NK-92 (cell line): ENCODE measurements around the gene PDYN.

Source experiments
- DNase-seq: peaks from one replicate; lab custom pipeline; 2025; ENCODE audit not compliant: unreplicated experiment; lab: John Stamatoyannopoulos, UW

The PDYN gene

GRCh38 chr20:1995531-1996310 lies 1.9 kb upstream of the PDYN start:
- no peak for DNase-seq

DNA sequence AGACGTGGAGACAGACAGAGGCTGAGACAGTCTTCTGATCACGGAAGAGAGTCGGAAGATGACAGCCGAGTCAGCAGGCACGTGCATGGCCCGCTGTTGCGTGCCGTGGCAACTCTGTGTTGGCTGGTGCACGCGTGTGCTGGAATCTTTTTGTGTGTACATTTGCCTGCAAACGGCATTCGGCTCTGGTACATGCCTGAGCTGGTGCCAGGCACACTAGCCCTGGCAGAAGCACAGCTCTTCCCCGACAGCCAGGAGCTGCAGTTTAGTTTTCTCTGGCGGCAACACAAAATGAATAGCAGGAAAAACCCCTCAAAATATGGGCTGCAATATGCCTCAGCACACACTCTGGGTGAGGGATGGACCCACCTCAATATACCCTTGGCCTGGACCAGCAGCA lies 769 bp upstream of the PDYN start:
- no peak for DNase-seq

DNA sequence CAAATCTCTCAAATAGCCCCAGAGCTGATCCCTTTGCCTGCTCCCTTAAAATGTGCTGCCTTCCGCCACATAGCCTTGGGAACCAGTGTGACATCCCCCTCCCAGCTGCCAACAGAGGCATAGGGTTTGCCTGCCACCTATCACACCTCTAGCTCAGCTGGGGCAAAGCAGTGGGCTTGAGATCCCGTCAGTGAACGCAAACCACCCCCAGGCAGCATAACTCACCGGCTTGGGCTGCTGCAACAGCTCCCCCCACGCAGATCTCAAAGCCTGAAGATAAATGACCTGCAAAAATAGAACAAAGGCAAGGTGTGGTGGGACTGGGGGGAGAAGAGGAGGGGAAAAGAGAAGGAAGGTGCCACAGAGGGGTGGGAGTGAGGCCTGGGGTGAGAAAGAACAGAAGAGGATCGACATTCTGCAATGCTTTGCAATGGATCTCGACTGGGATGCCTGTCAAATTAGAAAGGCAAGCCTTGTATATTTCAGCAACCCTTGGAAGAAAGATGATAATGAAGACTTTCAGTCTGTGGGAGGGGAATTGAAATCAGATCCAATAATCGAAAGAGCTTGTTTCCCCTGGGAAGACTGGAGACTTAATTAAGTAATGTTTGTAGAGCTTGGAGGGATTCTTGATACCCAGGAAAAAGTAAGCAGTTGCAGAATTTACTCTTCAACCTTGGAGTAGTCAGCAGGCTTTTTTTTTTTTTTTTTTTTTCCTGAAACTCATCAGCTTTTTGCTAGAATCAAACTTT lies 1.3 kb downstream of the PDYN start:
- DNase-seq: no peak

DNA sequence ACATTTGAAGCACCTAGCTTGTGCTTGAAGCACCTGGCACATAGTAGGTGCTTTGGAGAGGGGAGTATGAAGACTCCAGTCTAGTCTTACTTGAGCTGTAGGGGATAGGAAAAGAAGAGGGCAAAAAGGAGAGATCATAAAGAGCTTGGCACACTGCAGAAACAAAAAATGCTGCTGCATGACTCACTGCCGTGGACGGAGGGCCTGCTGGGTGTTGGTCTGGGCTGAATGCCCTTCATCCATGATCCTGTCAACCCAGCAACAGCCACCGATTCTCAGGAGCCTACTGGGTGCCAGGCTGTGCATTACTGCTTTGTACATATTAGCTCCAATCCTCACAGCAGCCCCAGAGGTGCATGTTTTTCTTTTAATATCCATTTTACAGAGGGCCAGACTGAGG lies 6.0 kb downstream of the PDYN start:
- no peak for DNase-seq

DNA sequence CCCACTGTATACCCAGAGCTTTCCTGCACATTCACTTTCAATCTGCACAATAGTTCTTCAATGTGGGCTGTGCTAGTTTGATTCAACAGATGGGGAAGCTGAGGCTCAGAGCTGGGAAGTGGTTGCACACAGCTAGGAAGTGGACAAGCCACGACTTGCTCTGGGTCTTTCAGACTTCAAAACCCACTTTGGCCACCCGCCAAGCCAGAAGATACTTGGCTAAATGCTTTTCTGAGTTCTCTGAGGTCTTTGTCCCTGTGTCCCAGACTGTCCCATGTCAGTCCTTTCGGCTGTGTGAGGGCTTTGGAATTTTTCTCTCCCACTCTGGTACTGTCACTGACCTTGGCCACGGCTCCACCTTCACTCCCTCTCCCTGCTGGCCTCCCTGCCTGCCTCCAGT lies 10.6 kb downstream of the PDYN start:
- DNase-seq: no peak

DNA sequence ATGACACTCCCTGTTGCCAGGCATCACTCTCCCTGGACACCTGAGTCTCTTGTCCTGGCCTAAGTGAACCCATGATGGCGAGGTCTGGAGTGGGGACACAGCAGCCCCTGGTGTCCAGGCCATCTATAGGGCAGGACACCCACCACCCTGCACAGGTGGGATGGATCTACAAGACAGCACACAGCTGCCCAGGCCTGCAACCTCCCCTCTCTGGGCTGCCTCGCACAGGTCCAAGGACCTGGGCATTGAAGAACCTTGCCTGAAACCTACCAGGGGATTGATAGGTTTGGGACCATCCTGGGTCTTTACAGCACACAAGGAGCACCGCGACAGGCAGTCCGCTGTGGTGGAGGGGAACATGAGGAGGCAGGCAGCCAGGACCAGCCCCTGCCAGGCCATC lies 11.2 kb downstream of the PDYN start:
- no peak for DNase-seq

- no peak for DNase-seq
Observed at GRCh38 chr20:1979106-1979778, 14.6 kb downstream of the PDYN start.

DNA sequence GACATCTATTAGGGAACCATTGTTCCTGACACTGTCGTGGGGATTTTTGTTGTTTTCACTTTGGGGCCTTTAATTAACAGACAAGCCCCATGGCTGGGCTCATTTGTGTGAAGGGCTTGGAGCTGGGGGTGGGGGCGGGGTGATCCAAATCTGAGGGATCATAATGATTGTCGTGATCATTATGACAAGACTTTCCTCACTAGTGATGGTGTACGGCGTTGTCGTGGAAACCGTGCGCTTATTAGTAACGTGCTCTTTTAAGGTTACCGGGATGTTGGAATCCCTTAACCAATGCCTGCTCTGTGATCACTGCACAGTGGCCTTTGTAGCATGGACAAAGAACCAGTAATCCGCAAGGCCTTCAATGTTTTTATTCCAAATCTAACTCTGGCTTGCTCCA lies 18.6 kb downstream of the PDYN start:
- DNase-seq: no peak

DNA sequence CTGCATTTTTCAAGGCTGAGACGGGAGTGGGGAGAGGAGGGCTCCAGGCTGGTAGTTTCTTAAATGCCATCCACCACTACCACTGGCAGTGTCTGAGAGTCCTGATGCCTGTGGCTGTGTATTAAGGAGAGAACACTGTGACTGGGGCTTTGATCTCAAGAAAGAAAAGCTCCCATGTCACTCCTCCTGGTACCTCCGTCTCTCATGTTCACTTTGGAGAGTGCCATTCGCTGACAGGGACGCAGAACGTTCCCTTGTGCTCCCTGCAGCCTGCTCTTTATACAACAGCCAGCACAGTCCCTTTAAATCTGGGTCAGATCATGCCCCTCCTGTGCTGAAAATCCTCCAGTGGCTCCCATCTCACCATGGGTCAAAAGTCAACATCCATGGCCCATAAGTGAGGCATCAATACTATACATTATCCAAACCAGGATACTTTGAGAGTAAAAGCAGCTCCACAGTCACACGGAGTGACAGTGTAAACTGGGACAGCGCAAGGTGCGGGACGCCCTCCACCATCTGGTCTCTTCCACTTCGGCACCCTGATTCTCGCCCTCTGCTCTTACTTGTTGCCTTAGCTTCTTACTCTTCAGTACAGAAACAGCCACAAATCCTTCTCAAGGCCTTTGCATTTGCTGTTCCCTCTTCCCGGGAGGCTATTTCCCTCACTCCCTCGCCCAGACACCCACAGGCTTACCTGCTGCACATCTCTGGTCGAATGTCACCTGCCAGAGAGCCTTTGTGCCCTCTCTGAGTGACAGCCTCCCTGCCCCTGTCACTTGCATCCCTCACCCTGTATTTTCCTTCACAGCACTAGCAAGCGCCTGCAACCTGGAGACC lies 20.0 kb downstream of the PDYN start:
- no peak for DNase-seq

GRCh38 chr20:1971893-1972586 lies 21.8 kb downstream of the PDYN start:
- DNase-seq: no peak

- DNase-seq: no peak
Observed at GRCh38 chr20:1968964-1969363, 24.9 kb downstream of the PDYN start.

DNA sequence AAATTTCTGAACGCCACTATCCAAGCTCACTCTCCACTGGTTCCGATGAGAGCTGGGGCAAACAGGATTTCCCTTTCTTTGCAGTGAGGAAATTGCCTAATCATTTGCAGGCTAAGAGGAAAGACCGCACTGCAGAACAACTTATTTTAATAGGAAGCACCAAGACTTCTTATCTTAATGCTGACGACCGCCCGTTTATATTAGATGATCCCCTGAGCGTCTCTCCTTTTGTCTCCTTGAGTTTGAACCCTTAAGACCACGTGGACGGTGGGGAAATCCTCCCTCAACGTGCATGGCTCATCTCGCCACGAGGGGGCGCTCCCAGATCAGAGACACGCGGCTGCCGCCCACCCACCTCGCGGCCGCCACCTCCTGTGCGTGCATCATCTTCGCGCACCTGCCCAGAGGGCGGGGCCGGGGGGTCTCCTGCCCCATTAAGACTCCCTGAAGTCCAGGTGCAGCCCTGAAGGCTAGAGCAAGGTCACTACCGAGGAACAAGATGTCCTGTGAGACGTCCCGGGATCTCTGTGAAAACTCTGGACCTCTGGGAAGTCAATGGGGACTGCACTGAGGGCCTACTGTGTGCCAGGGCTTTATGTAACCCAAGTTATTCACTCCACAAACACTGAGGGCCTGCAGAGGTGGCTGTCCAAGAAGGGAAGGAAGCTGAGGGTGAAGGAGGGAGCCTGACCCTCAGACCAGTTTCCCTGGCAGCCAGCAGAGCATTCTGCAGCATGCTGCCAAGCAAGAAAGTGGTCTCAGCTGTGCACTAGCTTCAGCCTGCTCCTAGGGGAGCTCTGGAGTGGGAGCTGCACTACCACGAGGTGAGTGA lies 28.1 kb downstream of the PDYN start:
- no peak for DNase-seq

GRCh38 chr20:1964659-1965405 lies 29.0 kb downstream of the PDYN start:
- no peak for DNase-seq

- DNase-seq: no peak
Observed at GRCh38 chr20:1964061-1964460, 29.8 kb downstream of the PDYN start.

- DNase-seq: no peak
Observed at GRCh38 chr20:1961374-1961773, 32.5 kb downstream of the PDYN start.

GRCh38 chr20:1959156-1959555 lies 34.7 kb downstream of the PDYN start:
- no peak for DNase-seq

- DNase-seq: no peak
Observed at GRCh38 chr20:1958426-1958825, 35.4 kb downstream of the PDYN start.

GRCh38 chr20:1955217-1955616 lies 38.6 kb downstream of the PDYN start:
- no peak for DNase-seq

DNA sequence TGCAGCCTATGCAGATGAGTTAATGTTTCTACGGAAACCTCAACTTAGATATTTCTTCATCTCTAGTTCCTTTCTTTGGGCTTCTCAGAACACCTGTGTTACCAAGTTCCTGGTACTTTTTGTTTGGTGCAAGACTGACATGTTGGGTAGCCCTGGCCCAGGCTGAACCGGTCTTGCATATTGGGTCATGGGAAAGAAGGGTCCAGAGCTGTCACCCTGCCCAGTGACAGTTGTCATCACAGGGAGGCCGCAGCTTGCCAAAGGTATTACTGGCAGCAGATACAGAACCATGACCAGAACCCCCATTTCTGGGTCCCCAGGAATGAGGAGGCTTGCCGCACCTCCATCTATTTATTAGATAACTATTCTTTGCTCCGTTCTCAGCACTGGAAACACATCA lies 40.2 kb downstream of the PDYN start:
- DNase-seq: no peak
